Measurements from ENCODE around the gene MCM5. TPM values are rescaled to one million over a fixed set of nuclear protein-coding genes. Genes with fewer than 3 reads are reported as not detected.
"Not testable (repeated sequence)": the region's sequence is repeated elsewhere in the genome, so short reads cannot be mapped to it uniquely, and the experiment has no call there.

The MCM5 gene
- total and polyA plus RNA-seq, 2 experiments from 2014 or later = 288 to 325 TPM

DNA sequence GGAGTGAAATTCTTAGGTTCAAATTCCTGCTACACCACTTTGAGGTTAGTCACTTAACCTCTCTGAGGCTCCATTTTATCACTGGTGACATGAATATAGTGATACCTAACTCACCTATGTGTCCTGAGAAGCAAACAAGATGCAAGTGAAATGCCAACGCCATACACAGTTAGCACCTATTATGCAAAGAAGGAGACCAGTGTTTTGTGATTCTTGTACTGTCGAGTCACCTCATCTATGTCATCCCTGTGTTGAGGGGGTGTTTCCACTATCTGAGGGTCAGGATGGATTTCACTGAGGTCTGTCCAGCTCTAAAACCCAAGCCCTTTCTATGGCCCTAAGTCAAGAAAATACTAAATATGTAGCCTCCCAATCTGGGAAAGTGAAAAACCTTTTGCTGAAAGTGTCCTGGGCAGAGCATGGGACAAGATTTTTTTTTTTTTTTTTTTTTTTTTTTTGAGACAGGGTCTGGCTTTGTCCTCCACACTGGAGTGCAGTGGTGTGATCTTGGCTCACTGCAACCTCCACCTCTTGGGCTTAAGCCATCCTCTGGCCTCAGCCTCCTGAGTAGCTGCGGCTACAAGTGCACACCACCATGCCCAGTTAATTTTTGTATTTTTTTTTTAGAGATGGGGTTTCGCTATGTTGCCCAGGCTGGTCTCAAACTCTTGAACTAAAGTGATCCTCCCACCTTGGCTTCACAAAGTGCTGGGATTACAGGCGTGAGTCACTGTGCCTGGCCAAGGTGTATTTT lies 5.0 kb upstream of the MCM5 start:
- no peaks in the 10 kb centered on the region for H3K9me3 Mint-ChIP-seq
- Histone ChIP-seq H2AFZ (no peak overlapping the region), H3K27ac (ENCODE audit: low read depth) (no peak overlapping the region), H3K4me3 (no peak overlapping the region), H3K27me3 (ENCODE audit: insufficient read depth) (no peaks in the 10 kb centered on the region), H3K36me3 (ENCODE audit: insufficient read depth) (peaks cover 5% of the 10 kb centered on the region; the same call in 1 of the 2 replicates), H4K20me1 (replicated peaks; ENCODE audit: insufficient read depth) (no peaks in the 10 kb centered on the region; the same call in 1 of the 2 replicates), H3K9me2 (ENCODE audit: insufficient read depth) (no peaks in the 10 kb centered on the region), H3K79me2 (replicated peaks; ENCODE audit: insufficient read depth) (peaks cover under 1% of the 10 kb centered on the region; the same call in 1 of the 2 replicates), H3F3A (replicated peaks; ENCODE audit: low read depth) (peaks cover 4% of the 10 kb centered on the region; the same call in 1 of the 2 replicates), H3K4me1 (ENCODE audit: insufficient read depth) (peaks cover 13% of the 10 kb centered on the region), H3K4me2 (no peak overlapping the region)
- peaks cover 9% of the 10 kb centered on the region for H3K27me3 Mint-ChIP-seq (ENCODE audit: insufficient read depth, low read depth, poor library complexity)
- peaks cover 37% of the 10 kb centered on the region for H3K36me3 Mint-ChIP-seq (ENCODE audit: low read depth)
- TF ChIP-seq NANOG (IDR thresholded peaks at IDR 0.05; ENCODE audit: borderline replicate concordance) = no peak
- no peak for ATAC-seq
- DNase-seq (ENCODE audit: low spot score) = no peak
- H3K4me1 Mint-ChIP-seq = peaks cover 15% of the 10 kb centered on the region
- no peak overlapping the region for H3K4me3 Mint-ChIP-seq
- no peak overlapping the region for H3K27ac Mint-ChIP-seq

DNA sequence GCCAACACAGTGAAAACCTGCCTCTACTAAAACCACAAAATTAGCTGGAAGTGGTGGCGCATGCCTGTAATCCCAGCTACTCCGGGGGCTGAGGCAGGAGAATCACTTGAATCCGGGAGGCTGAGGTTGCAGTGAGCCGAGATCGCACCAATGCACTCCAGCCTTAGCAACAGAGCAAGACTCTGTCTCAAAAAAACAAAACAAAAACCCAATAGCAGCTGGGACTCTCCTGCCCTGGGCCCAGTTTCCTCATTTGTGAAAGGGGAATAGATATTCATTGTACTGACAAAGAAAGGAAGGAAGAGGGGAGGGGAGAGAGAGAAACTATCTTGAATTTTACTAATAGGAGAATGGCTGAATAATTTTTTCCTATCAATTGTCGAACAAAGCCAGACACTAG lies 3.3 kb upstream of the MCM5 start:
- not testable (repeated sequence) for DNase-seq (ENCODE audit: low spot score); ATAC-seq; H3K4me3 Mint-ChIP-seq; H3K4me3 ChIP-seq; H3K36me3 ChIP-seq (ENCODE audit: insufficient read depth); H3K27me3 ChIP-seq (ENCODE audit: insufficient read depth); H3K9me2 ChIP-seq (ENCODE audit: insufficient read depth); H4K20me1 ChIP-seq (replicated peaks; ENCODE audit: insufficient read depth); H3F3A ChIP-seq (replicated peaks; ENCODE audit: low read depth); H3K9me3 Mint-ChIP-seq
- H3K27ac Mint-ChIP-seq = peak overlapping the region; percentile 78
- peak overlapping the region; percentile 97 for H2AFZ ChIP-seq
- peaks cover 18% of the 10 kb centered on the region for H3K27me3 Mint-ChIP-seq (ENCODE audit: insufficient read depth, low read depth, poor library complexity)
- H3K4me1 ChIP-seq (ENCODE audit: insufficient read depth) = peaks cover 22% of the 10 kb centered on the region
- peaks cover 24% of the 10 kb centered on the region for H3K4me1 Mint-ChIP-seq
- H3K79me2 ChIP-seq (replicated peaks; ENCODE audit: insufficient read depth) = peaks cover 17% of the 10 kb centered on the region
- peak overlapping the region; percentile 26; the same call in 1 of the 2 replicates for H3K4me2 ChIP-seq
- peak overlapping the region; percentile 80 for H3K27ac ChIP-seq (ENCODE audit: low read depth)
- peaks cover 36% of the 10 kb centered on the region for H3K36me3 Mint-ChIP-seq (ENCODE audit: low read depth)

DNA sequence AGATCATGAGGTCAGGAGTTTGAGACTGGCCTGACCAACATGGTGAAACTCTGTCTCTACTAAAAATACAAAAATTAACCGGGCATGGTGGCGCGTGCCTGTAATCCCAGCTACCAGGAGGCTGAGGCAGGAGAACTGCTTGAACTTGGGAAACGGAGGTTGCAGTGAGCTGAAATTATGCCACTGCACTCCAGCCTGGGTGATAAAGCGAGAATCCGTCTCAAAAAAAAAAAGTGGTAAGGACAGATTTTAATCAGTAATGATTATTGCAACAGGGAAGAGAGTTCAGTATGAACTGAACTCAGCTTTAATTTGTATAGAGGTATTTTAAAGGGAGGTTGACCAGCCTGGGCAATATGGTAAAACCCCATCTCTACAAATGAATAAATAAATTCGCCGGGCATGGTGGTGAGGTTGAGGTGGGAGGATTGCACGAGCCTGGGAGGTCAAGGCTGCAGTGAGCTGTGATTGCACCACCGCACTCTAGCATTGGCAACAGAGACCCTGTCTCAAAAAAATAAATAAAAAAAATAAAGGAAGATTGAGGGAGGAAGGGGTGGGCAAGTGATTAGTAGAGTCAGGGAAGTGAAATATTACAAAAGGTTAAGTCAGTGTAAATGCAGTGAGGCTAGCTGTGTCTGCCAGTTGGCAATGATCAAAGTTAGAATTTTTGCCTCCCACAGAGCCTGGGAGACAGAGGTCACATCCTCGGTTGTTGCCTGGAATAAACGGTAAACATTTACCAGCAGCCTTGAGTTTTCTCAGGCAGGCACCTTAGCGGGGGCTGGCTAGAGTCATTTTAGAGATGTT lies 2.6 kb upstream of the MCM5 start:
- peak overlapping the region; percentile 80; the same call in 1 of the 2 replicates for H3K27ac ChIP-seq (ENCODE audit: low read depth)
- no peaks in the 10 kb centered on the region for H3K27me3 ChIP-seq (ENCODE audit: insufficient read depth)
- Mint-ChIP-seq H3K9me3 (no peaks in the 10 kb centered on the region), H3K4me1 (peaks cover 31% of the 10 kb centered on the region), H3K27me3 (ENCODE audit: insufficient read depth, low read depth, poor library complexity) (peaks cover 20% of the 10 kb centered on the region), H3K4me3 (no peak overlapping the region; the same call in 2 of the 3 replicates), H3K27ac (peak overlapping the region; percentile 89), H3K36me3 (ENCODE audit: low read depth) (peaks cover 41% of the 10 kb centered on the region)
- H3K4me1 ChIP-seq (ENCODE audit: insufficient read depth) = peaks cover 24% of the 10 kb centered on the region
- H3K9me2 ChIP-seq (ENCODE audit: insufficient read depth) = no peaks in the 10 kb centered on the region
- no peaks in the 10 kb centered on the region; the same call in 1 of the 2 replicates for H4K20me1 ChIP-seq (replicated peaks; ENCODE audit: insufficient read depth)
- peaks cover 4% of the 10 kb centered on the region; the same call in 1 of the 2 replicates for H3F3A ChIP-seq (replicated peaks; ENCODE audit: low read depth)
- no peak for DNase-seq (ENCODE audit: low spot score)
- H3K4me2 ChIP-seq = peak overlapping the region; percentile 26; the same call in 1 of the 2 replicates
- H3K79me2 ChIP-seq (replicated peaks; ENCODE audit: insufficient read depth) = peaks cover 23% of the 10 kb centered on the region
- ATAC-seq = no peak
- peak overlapping the region; percentile 97 for H2AFZ ChIP-seq
- H3K4me3 ChIP-seq = no peak overlapping the region
- peaks cover 13% of the 10 kb centered on the region for H3K36me3 ChIP-seq (ENCODE audit: insufficient read depth)
- TF ChIP-seq, protein P1, sequence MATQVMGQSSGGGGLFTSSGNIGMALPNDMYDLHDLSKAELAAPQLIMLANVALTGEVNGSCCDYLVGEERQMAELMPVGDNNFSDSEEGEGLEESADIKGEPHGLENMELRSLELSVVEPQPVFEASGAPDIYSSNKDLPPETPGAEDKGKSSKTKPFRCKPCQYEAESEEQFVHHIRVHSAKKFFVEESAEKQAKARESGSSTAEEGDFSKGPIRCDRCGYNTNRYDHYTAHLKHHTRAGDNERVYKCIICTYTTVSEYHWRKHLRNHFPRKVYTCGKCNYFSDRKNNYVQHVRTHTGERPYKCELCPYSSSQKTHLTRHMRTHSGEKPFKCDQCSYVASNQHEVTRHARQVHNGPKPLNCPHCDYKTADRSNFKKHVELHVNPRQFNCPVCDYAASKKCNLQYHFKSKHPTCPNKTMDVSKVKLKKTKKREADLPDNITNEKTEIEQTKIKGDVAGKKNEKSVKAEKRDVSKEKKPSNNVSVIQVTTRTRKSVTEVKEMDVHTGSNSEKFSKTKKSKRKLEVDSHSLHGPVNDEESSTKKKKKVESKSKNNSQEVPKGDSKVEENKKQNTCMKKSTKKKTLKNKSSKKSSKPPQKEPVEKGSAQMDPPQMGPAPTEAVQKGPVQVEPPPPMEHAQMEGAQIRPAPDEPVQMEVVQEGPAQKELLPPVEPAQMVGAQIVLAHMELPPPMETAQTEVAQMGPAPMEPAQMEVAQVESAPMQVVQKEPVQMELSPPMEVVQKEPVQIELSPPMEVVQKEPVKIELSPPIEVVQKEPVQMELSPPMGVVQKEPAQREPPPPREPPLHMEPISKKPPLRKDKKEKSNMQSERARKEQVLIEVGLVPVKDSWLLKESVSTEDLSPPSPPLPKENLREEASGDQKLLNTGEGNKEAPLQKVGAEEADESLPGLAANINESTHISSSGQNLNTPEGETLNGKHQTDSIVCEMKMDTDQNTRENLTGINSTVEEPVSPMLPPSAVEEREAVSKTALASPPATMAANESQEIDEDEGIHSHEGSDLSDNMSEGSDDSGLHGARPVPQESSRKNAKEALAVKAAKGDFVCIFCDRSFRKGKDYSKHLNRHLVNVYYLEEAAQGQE (IDR thresholded peaks at IDR 0.05; ENCODE audit: unreplicated experiment) = no peak
- no peak for TF ChIP-seq STAT1 (IDR thresholded peaks at IDR 0.05; ENCODE audit: unreplicated experiment)

All from GM23338 (cell line).